OCI-LY1 (cell line): Measurements from ENCODE around the gene PAPOLB.

Source experiments
- H2AFZ ChIP-seq: fragments of 200-600 bp; sonication (generic), shearing (Covaris generic); 2 replicates; pipeline ENCODE4 v1.6.0; 2014; ENCODE audit warnings: antibody characterized with exemption, mild to moderate bottlenecking, low read length
- H3F3A ChIP-seq: fragments of 200-600 bp; sonication (generic), shearing (Covaris generic); 2 replicates; pipeline ENCODE4 v1.6.0; 2014; ENCODE audit warnings: mild to moderate bottlenecking, antibody characterized with exemption, low read length, moderate library complexity; ENCODE audit not compliant: insufficient read depth
- H3K27ac ChIP-seq: fragments of 200-600 bp; sonication (generic); 2 replicates; pipeline ENCODE4 v1.5.1; 2014; ENCODE audit warnings: low read length, mixed run types, mild to moderate bottlenecking, low read depth; ENCODE audit not compliant: poor library complexity, severe bottlenecking
- H3K27me3 ChIP-seq: fragments of 200-600 bp; sonication (generic); 2 replicates; pipeline ENCODE4 v1.6.0; 2014; ENCODE audit warnings: antibody characterized with exemption, mild to moderate bottlenecking, low read length, moderate library complexity; ENCODE audit not compliant: insufficient read depth
- H3K36me3 ChIP-seq: fragments of 200-600 bp; sonication (generic); 2 replicates; pipeline ENCODE4 v1.6.1; 2014; ENCODE audit warnings: mild to moderate bottlenecking, antibody characterized with exemption, low read length, moderate library complexity, mixed read lengths; ENCODE audit not compliant: insufficient read depth
- H3K4me1 ChIP-seq: fragments of 200-600 bp; sonication (generic); 2 replicates; pipeline ENCODE4 v1.5.1; 2014; ENCODE audit warnings: mild to moderate bottlenecking, low read length, moderate library complexity; ENCODE audit not compliant: insufficient read depth, severe bottlenecking
- H3K4me2 ChIP-seq: fragments of 200-600 bp; sonication (generic), shearing (Covaris generic); 2 replicates; pipeline ENCODE4 v1.6.1; 2014; ENCODE audit warnings: low read length
- H3K4me3 ChIP-seq: fragments of 200-600 bp; sonication (generic); 2 replicates; pipeline ENCODE4 v1.5.1; 2014; ENCODE audit warnings: low read length, low read depth, mild to moderate bottlenecking, mixed read lengths; ENCODE audit not compliant: poor library complexity, severe bottlenecking
- H3K79me2 ChIP-seq: fragments of 200-600 bp; shearing (Covaris generic); 2 replicates; pipeline ENCODE4 v1.6.1; 2016; ENCODE audit warnings: mixed run types, low read length, mixed read lengths; ENCODE audit not compliant: insufficient read depth
- H3K9ac ChIP-seq: fragments of 200-600 bp; sonication (generic), shearing (Covaris generic); 2 replicates; pipeline ENCODE4 v1.6.1; 2014; ENCODE audit warnings: mild to moderate bottlenecking, low read length, mixed read lengths
- H3K9me2 ChIP-seq: fragments of 200-600 bp; sonication (generic), shearing (Covaris generic); 2 replicates; pipeline ENCODE4 v1.6.1; 2014; ENCODE audit warnings: low read depth, mild to moderate bottlenecking, low read length, mixed read lengths
- H3K9me3 ChIP-seq: fragments of 200-600 bp; shearing (Covaris generic); 2 replicates; pipeline ENCODE4 v1.6.1; 2014; ENCODE audit warnings: low read length, mixed read lengths
- H4K20me1 ChIP-seq: fragments of 200-600 bp; sonication (generic), shearing (Covaris generic); 2 replicates; pipeline ENCODE4 v1.6.0; 2016; ENCODE audit warnings: mild to moderate bottlenecking, low read length; ENCODE audit not compliant: insufficient read depth
- EZH2 ChIP-seq: fragments of 200-600 bp; sonication (generic), shearing (Covaris generic); IDR thresholded peaks from 2 replicates; pipeline ENCODE4 v1.8.0; 2017; ENCODE audit warnings: borderline replicate concordance, mixed run types, mild to moderate bottlenecking, antibody characterized with exemption, low read length, moderate library complexity, mixed read lengths
- TF ChIP-seq, protein P1 (sequence below): fragments of 200-600 bp; sonication (generic), shearing (Covaris generic); IDR thresholded peaks from 2 replicates; pipeline ENCODE4 v1.5.1; 2017; ENCODE audit warnings: mild to moderate bottlenecking, antibody characterized with exemption, low read length, moderate library complexity, mixed read lengths

The PAPOLB gene

DNA sequence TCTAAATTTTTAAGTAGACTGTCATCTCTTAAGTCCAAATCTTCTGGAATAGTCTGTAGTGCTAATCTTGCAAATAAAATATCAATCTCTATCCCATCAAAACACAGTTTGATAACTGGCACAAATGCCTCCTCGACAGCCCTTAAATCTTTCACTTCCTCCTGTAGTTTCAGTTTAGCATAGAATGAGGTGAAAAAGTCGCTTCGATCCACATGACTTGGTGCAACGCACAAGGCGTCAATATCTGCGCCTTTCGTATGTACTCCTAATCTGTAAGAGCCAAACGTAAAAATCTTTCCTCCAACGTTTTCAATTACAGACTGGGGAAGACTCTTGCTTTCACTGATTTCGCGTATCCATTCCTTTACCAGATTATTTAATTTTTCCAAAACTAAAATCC lies 603 bp downstream of the PAPOLB start:
- Histone ChIP-seq H3K4me3 (peak overlapping the region; percentile 40), H4K20me1 (no peaks in the 10 kb centered on the region), H3K27me3 (peaks cover 8% of the 10 kb centered on the region; the same call in 1 of the 2 replicates), H3K9ac (no peak overlapping the region), H3K9me2 (no peaks in the 10 kb centered on the region), H3K36me3 (no peaks in the 10 kb centered on the region), H2AFZ (no peak overlapping the region), H3K27ac (no peak overlapping the region), H3F3A (no peaks in the 10 kb centered on the region), H3K4me2 (peak overlapping the region; percentile 36), H3K9me3 (no peaks in the 10 kb centered on the region), H3K79me2 (no peaks in the 10 kb centered on the region), H3K4me1 (no peaks in the 10 kb centered on the region)
- no peak for TF ChIP-seq EZH2
- TF ChIP-seq, protein P1, sequence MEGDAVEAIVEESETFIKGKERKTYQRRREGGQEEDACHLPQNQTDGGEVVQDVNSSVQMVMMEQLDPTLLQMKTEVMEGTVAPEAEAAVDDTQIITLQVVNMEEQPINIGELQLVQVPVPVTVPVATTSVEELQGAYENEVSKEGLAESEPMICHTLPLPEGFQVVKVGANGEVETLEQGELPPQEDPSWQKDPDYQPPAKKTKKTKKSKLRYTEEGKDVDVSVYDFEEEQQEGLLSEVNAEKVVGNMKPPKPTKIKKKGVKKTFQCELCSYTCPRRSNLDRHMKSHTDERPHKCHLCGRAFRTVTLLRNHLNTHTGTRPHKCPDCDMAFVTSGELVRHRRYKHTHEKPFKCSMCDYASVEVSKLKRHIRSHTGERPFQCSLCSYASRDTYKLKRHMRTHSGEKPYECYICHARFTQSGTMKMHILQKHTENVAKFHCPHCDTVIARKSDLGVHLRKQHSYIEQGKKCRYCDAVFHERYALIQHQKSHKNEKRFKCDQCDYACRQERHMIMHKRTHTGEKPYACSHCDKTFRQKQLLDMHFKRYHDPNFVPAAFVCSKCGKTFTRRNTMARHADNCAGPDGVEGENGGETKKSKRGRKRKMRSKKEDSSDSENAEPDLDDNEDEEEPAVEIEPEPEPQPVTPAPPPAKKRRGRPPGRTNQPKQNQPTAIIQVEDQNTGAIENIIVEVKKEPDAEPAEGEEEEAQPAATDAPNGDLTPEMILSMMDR: no peak

DNA sequence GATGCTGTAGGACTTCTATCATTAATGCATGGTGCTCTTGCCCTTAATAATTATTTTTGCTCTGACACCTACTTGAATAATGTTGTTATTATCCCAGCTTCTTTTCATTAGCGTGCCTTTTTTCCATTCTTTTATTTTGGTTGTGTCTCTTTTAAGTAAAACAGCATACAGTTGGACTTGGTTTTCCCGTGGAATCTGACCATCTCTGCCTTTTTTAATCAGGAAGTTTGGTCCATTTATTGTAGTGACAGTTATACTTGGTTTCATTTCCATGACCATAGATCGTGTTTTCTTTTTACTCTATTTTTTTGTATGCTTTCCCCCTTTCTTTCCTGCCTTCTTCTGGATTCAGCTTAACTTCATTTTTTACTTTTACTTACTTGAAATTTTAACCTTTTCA lies 4.6 kb downstream of the PAPOLB start:
- Histone ChIP-seq H3K36me3 (no peaks in the 10 kb centered on the region), H3F3A (no peaks in the 10 kb centered on the region), H3K9ac (no peak overlapping the region), H3K9me2 (no peaks in the 10 kb centered on the region), H3K4me1 (no peaks in the 10 kb centered on the region), H3K4me3 (no peak overlapping the region), H3K4me2 (no peak overlapping the region), H3K9me3 (no peaks in the 10 kb centered on the region), H3K27ac (no peak overlapping the region), H3K79me2 (no peaks in the 10 kb centered on the region), H3K27me3 (peaks cover 8% of the 10 kb centered on the region; the same call in 1 of the 2 replicates), H4K20me1 (no peaks in the 10 kb centered on the region), H2AFZ (no peak overlapping the region)
- no peak for TF ChIP-seq EZH2
- TF ChIP-seq, protein P1: no peak

DNA sequence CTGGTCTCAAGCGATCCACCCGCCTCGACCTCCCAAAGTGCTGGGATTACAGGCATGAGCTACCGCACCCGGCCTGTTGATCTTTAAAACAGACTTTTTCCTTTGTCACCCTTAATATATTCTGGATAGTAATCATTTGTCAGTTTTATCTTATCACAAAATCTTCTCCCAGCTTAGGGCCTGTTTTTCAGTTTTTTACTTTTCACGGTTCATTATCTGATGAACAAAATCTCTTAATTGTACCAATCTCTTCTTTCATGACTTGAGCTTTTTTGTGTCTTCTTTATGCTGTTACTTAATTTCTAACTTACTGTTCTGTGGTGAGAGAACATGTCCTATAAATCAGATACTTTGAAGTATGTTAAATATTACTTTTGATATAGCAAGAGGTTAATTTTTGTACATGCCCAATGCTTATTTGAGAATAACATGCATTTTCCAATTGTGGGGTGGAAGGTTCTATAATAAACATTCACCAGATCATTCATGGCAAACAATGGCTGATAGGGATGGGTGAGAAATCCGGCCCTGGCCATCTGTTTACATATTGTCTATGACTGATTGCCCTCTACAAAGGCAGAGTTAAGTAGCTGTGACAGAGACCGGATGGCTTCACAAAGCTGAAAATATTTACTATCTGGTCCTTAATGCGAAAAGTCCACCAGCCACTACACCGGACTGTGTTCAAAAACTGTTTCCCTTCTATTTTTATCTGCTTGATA lies 5.3 kb downstream of the PAPOLB start:
- TF ChIP-seq, protein P1: no peak
- no peak for TF ChIP-seq EZH2
- Histone ChIP-seq H2AFZ (no peak overlapping the region), H3K4me2 (no peak overlapping the region), H3K79me2 (no peaks in the 10 kb centered on the region), H3K9me2 (no peaks in the 10 kb centered on the region), H3F3A (no peaks in the 10 kb centered on the region), H3K9me3 (no peaks in the 10 kb centered on the region), H3K4me1 (no peaks in the 10 kb centered on the region), H3K36me3 (no peaks in the 10 kb centered on the region), H4K20me1 (no peaks in the 10 kb centered on the region), H3K27ac (no peak overlapping the region), H3K9ac (no peak overlapping the region), H3K27me3 (peaks cover 8% of the 10 kb centered on the region; the same call in 1 of the 2 replicates), H3K4me3 (no peak overlapping the region)
